Activated B cell treated with CpG ODN at 0.5 μM for 24 hours (primary cell): ENCODE measurements around the gene CAMSAP2. TPM values are rescaled to one million over a fixed set of nuclear protein-coding genes. Genes with fewer than 3 reads are reported as not detected.

Source experiments
- ATAC-seq: fragments of 200-7000 bp; cut with Tn5 transposase; one replicate; pipeline ENCODE4 v1.10.0; 2021; ENCODE audit warnings: low read depth, mild to moderate bottlenecking, moderate library complexity
- CTCF ChIA-PET: fragments of 350-600 bp; sonication (Branson Sonifier 250); formaldehyde crosslinking; loops from one replicate; lab custom pipeline; 2021; ENCODE audit warnings: antibody characterized with exemption; lab: Charles Lee
- POLR2A ChIA-PET: fragments of 350-600 bp; sonication (Branson Sonifier 250); formaldehyde crosslinking; loops from one replicate; lab custom pipeline; 2021; ENCODE audit warnings: antibody characterized with exemption; lab: Charles Lee
- DNase-seq: peaks from one replicate; pipeline ENCODE4 v3.0.0; 2022
- H3K27ac Mint-ChIP-seq: one replicate; pipeline ENCODE4 v1.8.0; 2020; ENCODE audit warnings: mixed read lengths
- H3K27me3 Mint-ChIP-seq: one replicate; pipeline ENCODE4 v1.8.0; 2021; ENCODE audit warnings: mixed read lengths
- H3K36me3 Mint-ChIP-seq: one replicate; pipeline ENCODE4 v1.8.0; 2021; ENCODE audit warnings: low read depth, mixed read lengths
- H3K4me1 Mint-ChIP-seq: one replicate; pipeline ENCODE4 v1.8.0; 2021; ENCODE audit warnings: mixed read lengths
- H3K4me3 Mint-ChIP-seq: one replicate; pipeline ENCODE4 v1.8.0; 2020; ENCODE audit warnings: mild to moderate bottlenecking, mixed read lengths
- H3K9me3 Mint-ChIP-seq: one replicate; pipeline ENCODE4 v1.8.0; 2020; ENCODE audit warnings: mixed read lengths
- intact Hi-C: fragments of 100-400 bp; cut with micrococcal nuclease; formaldehyde crosslinking; loops from one replicate; pipeline ENCODE4 v1.15.1; 2024
- total RNA-seq: library from RNA; stranded (reverse); gene quantifications from 2 replicates; pipeline ENCODE4 v1.2.3, GENCODE V29; 2022
- TF ChIP-seq, protein P1 (sequence below): fragments of 200-600 bp; IDR thresholded peaks from one replicate; pipeline ENCODE4 v1.8.0; 2022; ENCODE audit warnings: antibody characterized with exemption, mild to moderate bottlenecking

Gene CAMSAP2
- total RNA-seq, 1 donor from 2014 or later = 0.86 TPM

DNA sequence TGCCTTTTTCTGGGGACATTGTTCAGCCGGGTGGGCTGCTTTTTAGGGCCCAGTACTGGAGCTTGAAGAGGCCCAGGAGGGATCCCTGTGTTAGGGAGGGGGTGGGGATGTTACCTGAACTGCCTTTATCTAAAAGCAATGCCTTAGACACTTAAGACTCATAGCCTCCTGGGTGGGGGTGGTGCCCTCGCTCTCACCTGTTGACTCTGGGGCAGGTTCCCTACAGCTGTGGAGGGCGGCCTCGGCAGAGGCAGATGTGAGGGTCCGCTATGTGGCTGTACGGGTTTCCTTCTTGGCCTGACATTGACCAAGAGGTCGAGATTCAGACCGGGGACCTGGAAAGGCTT lies 156.7 kb downstream of the CAMSAP2 start:
- ATAC-seq (no peak), DNase-seq (no peak)
- ChIA-PET CTCF (no interaction called here), POLR2A (no interaction called here)
- TF ChIP-seq, protein P1, sequence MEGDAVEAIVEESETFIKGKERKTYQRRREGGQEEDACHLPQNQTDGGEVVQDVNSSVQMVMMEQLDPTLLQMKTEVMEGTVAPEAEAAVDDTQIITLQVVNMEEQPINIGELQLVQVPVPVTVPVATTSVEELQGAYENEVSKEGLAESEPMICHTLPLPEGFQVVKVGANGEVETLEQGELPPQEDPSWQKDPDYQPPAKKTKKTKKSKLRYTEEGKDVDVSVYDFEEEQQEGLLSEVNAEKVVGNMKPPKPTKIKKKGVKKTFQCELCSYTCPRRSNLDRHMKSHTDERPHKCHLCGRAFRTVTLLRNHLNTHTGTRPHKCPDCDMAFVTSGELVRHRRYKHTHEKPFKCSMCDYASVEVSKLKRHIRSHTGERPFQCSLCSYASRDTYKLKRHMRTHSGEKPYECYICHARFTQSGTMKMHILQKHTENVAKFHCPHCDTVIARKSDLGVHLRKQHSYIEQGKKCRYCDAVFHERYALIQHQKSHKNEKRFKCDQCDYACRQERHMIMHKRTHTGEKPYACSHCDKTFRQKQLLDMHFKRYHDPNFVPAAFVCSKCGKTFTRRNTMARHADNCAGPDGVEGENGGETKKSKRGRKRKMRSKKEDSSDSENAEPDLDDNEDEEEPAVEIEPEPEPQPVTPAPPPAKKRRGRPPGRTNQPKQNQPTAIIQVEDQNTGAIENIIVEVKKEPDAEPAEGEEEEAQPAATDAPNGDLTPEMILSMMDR = no peak
- no peaks in the 10 kb centered on the region for H3K9me3 Mint-ChIP-seq
- H3K4me1 Mint-ChIP-seq = peaks cover 28% of the 10 kb centered on the region
- no peak overlapping the region for H3K27ac Mint-ChIP-seq
- intact Hi-C loops = no loop called here
- H3K4me3 Mint-ChIP-seq = no peak overlapping the region
- H3K27me3 Mint-ChIP-seq = peaks cover 13% of the 10 kb centered on the region
- no peaks in the 10 kb centered on the region for H3K36me3 Mint-ChIP-seq

DNA sequence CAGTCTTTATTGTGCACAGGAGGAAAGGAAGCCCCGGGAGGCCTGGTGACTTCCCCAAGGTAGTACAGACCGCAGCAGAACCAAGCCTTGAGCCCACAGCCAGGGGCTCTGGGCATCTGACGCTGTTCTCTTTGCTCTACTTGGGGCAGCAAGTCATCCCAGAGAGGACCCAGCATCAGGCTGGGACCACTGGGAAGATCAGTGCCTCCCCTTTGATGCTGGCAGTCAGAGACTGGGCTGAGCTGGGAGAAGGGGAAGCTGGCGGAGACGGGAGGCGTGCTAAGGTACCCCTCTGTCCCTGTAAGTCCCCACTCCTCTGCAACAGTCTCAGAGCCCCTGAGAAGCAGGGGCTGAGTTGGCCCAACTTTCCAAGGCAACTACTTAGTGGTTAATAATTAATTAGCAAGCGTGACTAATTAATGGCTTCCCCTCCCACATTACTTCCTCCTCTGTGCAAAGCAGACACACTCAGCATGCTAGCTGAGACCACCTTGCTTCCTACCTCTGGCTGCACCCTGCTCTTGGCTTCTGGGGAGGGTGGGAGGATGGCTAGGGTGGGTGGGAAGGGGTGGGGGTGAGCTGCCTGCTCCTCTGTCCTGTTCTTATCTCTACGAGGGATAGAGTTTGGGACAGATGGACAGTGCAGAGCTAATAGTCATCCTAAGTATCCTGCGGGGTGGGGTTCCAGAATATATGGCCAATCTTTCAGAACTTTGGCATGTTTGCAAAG lies 157.3 kb downstream of the CAMSAP2 start:
- no peak overlapping the region for H3K27ac Mint-ChIP-seq
- CTCF ChIA-PET = interaction anchor here (0.9 kb wide), 1 partner anchor 76 kb away, joined by 4 read pairs; no protein-coding TSS in a partner anchor

DNA sequence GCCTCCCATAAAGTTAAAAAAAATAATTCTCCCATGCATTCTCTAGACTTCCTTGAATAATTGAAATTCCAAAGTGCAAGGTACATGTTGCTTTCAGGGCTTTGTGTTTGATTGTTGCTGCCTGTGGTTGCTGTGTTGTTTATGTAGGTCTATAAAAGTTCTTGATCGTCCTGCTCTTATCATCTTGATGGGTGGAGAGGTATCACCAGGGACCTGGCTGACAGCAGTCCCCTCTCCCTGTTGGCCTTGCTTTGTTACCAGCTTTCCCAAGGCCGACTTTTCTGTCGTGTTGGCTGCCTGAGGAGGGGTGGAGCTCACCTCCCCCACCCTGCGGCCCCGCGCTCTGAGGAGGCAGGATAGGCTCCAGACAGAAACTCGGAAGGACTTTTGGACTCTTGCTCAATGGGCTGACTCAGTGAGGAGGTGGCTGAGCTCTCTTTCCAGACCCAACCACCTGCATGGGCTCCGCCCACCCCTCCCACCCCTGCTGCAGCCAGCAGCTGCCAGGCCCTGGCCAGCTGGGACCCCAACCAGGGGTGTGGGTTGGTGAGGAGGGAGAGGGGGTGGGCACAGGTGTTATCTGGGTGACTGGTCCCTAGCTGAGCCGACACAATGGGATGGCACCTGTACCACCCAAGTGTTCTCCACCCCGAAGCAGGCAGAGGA lies 158.0 kb downstream of the CAMSAP2 start:
- Mint-ChIP-seq H3K27ac (no peak overlapping the region), H3K9me3 (no peaks in the 10 kb centered on the region), H3K4me3 (no peak overlapping the region), H3K4me1 (peaks cover 19% of the 10 kb centered on the region), H3K27me3 (peaks cover 11% of the 10 kb centered on the region), H3K36me3 (no peaks in the 10 kb centered on the region)
- no peak for DNase-seq
- intact Hi-C loops = no loop called here
- ATAC-seq = no peak
- ChIA-PET CTCF (interaction anchor here (0.9 kb wide), 1 partner anchor 75 kb away, joined by 4 read pairs; no protein-coding TSS in a partner anchor), POLR2A (interaction anchor here (0.7 kb wide), 1 partner anchor 126 kb away, joined by 3 read pairs; no protein-coding TSS in a partner anchor)
- TF ChIP-seq, protein P1 = no peak

More for the DNA sequence above, 157.3 kb downstream of the CAMSAP2 start:
- POLR2A ChIA-PET = interaction anchor here (0.7 kb wide), 1 partner anchor 127 kb away, joined by 3 read pairs; no protein-coding TSS in a partner anchor
- no peaks in the 10 kb centered on the region for H3K36me3 Mint-ChIP-seq
- intact Hi-C loops = no loop called here
- DNase-seq = no peak
- H3K4me3 Mint-ChIP-seq = no peak overlapping the region
- H3K4me1 Mint-ChIP-seq = peaks cover 24% of the 10 kb centered on the region
- ATAC-seq = peak; percentile 78
- H3K9me3 Mint-ChIP-seq = no peaks in the 10 kb centered on the region
- TF ChIP-seq, protein P1 = no peak
- peaks cover 13% of the 10 kb centered on the region for H3K27me3 Mint-ChIP-seq

DNA sequence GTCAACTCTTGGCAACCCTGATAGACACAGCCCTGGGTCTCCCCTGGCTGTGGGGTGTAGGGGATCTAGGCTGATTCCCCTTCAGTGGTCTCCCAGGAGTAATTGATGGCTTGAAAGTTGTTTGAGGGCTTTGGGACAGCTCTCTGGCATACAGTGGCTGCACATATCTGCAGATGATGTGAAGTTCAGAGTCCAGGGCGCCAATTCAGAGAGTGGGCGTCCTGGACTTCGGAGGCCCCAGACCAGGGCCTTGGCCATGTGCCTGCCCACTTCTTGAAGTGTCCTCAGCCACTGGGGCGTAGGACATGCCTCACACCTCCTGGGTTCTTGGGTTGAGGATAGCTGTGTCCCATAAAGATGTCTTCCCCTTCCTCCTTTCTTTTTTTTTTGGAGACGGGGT lies 158.6 kb downstream of the CAMSAP2 start:
- Mint-ChIP-seq H3K9me3 (no peaks in the 10 kb centered on the region), H3K27me3 (peaks cover 9% of the 10 kb centered on the region), H3K4me1 (peaks cover 14% of the 10 kb centered on the region), H3K27ac (no peak overlapping the region), H3K36me3 (no peaks in the 10 kb centered on the region), H3K4me3 (no peak overlapping the region)
- TF ChIP-seq, protein P1 = no peak
- ATAC-seq (no peak), DNase-seq (no peak)
- POLR2A ChIA-PET = no interaction called here
- CTCF ChIA-PET = no interaction called here
- intact Hi-C loops = no loop called here

DNA sequence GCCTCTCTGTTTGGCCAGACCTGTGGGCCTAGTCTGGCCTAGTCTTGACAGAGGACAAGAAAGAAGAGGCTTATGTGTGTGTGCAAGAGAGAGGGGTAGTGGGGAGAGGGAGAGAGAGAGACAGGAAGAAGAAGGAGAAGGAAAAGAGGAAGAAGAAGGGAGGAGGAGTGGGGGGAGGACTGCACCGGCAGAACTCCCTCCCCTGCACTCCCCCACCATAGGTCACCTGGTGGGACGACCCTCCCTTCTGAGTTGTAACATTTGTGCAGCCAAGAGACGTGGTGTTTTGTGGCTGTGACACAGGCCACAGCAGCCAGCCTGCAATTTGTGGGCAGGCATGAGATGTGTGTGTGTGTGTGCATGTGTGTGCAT lies 160.3 kb downstream of the CAMSAP2 start:
- Mint-ChIP-seq H3K27me3 (peaks cover 2% of the 10 kb centered on the region), H3K36me3 (no peaks in the 10 kb centered on the region), H3K4me3 (no peak overlapping the region), H3K27ac (no peak overlapping the region), H3K9me3 (no peaks in the 10 kb centered on the region), H3K4me1 (peaks cover 19% of the 10 kb centered on the region)
- DNase-seq (no peak), ATAC-seq (no peak)
- ChIA-PET CTCF (no interaction called here), POLR2A (interaction anchor here (0.6 kb wide), 1 partner anchor 16 kb away, joined by 6 read pairs; no protein-coding TSS in a partner anchor)
- intact Hi-C loops = no loop called here
- TF ChIP-seq, protein P1 = no peak
